HFFc6 (cell line): ENCODE results near the gene LRP6. TPM values are rescaled to one million over a fixed set of nuclear protein-coding genes. Genes with fewer than 3 reads are reported as not detected.

Experiments
- DNase-seq: peaks from one replicate; pipeline ENCODE4 v3.0.0-alpha.2; 2018
- H3K27ac Mint-ChIP-seq: 2 replicates; pipeline ENCODE4 v1.8.0; 2020; ENCODE audit warnings: mild to moderate bottlenecking, mixed read lengths
- H3K27me3 Mint-ChIP-seq: 2 replicates; pipeline ENCODE4 v1.8.0; 2021; ENCODE audit warnings: mild to moderate bottlenecking, moderate library complexity, mixed read lengths; ENCODE audit not compliant: insufficient read depth
- H3K36me3 Mint-ChIP-seq: 2 replicates; pipeline ENCODE4 v1.8.0; 2021; ENCODE audit warnings: low read depth, mixed read lengths
- H3K4me1 Mint-ChIP-seq: 2 replicates; pipeline ENCODE4 v1.8.0; 2020; ENCODE audit warnings: low read depth, mixed read lengths
- H3K4me3 Mint-ChIP-seq: 2 replicates; pipeline ENCODE4 v1.8.0; 2020; ENCODE audit warnings: mild to moderate bottlenecking, moderate library complexity, mixed read lengths
- H3K9me3 Mint-ChIP-seq: 2 replicates; pipeline ENCODE4 v1.8.0; 2020; ENCODE audit warnings: mild to moderate bottlenecking, mixed read lengths
- total RNA-seq, 6 experiments: library from RNA; stranded (reverse); fragmentation: NEBNext Ultra II Directional; extraction: Animal tissue kit (Norgen Biotek cat#: 25700); gene quantifications; 2 replicates in 1 of 6; 3 replicates in 5 of 6; pipeline ENCODE4 v1.2.3, GENCODE V29; 2021
- TF ChIP-seq, protein P1 (sequence below): fragments of 200-600 bp; sonication (generic); IDR thresholded peaks from 2 replicates; pipeline ENCODE4 v1.5.0; 2021; ENCODE audit warnings: antibody characterized with exemption, mild to moderate bottlenecking

Gene LRP6
- total RNA-seq, 6 experiments from 2014 or later, result 24.0 to 31.6 (median 27.0) TPM

DNA sequence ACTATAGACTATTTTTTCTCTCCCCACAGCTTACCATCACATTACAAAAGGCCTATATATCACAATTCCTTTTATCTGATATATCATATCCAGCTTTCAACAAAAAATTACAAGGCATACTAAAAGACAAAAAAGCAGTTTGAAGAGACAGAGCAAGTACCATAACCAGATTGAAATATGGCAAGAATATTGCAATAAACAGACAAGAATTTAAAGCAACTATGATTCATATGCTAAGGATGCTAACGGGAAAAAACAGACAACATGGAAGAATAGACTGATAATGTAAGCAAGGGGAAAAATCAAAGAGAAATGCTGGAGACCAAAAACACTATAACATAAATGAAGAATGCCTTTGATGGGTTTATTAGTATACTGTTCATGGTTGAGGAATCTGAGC lies 40.7 kb downstream of the LRP6 start:
- TF ChIP-seq, protein P1, sequence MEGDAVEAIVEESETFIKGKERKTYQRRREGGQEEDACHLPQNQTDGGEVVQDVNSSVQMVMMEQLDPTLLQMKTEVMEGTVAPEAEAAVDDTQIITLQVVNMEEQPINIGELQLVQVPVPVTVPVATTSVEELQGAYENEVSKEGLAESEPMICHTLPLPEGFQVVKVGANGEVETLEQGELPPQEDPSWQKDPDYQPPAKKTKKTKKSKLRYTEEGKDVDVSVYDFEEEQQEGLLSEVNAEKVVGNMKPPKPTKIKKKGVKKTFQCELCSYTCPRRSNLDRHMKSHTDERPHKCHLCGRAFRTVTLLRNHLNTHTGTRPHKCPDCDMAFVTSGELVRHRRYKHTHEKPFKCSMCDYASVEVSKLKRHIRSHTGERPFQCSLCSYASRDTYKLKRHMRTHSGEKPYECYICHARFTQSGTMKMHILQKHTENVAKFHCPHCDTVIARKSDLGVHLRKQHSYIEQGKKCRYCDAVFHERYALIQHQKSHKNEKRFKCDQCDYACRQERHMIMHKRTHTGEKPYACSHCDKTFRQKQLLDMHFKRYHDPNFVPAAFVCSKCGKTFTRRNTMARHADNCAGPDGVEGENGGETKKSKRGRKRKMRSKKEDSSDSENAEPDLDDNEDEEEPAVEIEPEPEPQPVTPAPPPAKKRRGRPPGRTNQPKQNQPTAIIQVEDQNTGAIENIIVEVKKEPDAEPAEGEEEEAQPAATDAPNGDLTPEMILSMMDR, result no peak
- DNase-seq, result no peak
- peaks cover 45% of the 10 kb centered on the region for H3K4me1 Mint-ChIP-seq
- no peak overlapping the region for H3K27ac Mint-ChIP-seq
- peaks cover 11% of the 10 kb centered on the region for H3K9me3 Mint-ChIP-seq
- H3K4me3 Mint-ChIP-seq, result no peak overlapping the region
- H3K36me3 Mint-ChIP-seq, result peaks cover 14% of the 10 kb centered on the region
- no peaks in the 10 kb centered on the region for H3K27me3 Mint-ChIP-seq

- Mint-ChIP-seq H3K4me3 (0 out of 2 replicates have a peak overlapping the region, but pooled peaks have one; percentile 0), H3K27ac (peak overlapping the region; percentile 29), H3K9me3 (peaks cover 11% of the 10 kb centered on the region), H3K27me3 (no peaks in the 10 kb centered on the region), H3K4me1 (peaks cover 42% of the 10 kb centered on the region), H3K36me3 (peaks cover 14% of the 10 kb centered on the region)
- TF ChIP-seq, protein P1, result no peak
- no peak for DNase-seq
Observed at GRCh38 chr12:12224240-12224940, 42.5 kb downstream of the LRP6 start.

DNA sequence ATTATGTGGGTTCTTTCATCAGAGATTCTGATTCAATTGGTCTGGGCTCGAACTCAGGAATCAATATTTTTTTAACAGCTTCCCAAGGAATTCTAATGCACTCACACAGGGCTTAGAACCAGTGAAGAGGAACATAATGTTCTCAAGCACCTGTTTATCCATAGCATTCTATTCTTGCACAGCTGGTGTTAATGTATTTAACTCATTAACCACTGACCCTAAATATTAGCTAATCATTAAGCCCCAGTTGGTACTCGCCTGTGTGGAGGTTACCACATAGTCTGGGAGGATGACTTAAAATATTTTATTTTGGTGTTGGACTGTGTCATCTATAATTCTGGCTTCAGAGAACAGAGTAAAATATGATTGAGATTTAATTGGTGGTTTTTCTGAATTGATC lies 45.3 kb downstream of the LRP6 start:
- Mint-ChIP-seq H3K27ac (no peak overlapping the region), H3K4me1 (peaks cover 46% of the 10 kb centered on the region), H3K27me3 (no peaks in the 10 kb centered on the region), H3K9me3 (peaks cover 6% of the 10 kb centered on the region), H3K4me3 (no peak overlapping the region), H3K36me3 (peaks cover 8% of the 10 kb centered on the region)
- DNase-seq, result no peak
- TF ChIP-seq, protein P1, result no peak

DNA sequence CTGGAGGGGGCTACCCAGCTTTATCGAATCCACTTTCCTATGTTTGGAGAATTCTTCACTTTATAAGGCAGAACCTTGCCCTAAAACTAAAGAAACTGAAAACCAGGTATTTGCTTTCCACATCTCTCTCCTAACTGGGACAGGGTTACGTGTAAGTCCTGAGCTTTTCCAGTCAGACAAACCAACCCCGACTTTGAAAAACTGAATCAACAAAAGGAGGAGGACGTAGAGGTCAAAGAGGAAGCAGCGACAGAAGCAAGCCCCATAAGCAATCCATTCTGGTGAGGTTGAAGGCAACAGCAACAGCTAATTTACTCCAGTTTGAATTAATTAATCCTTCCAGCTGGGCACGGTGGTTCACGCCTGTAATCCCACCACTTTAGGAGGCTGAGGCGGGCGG lies 47.2 kb downstream of the LRP6 start:
- DNase-seq, result no peak
- Mint-ChIP-seq H3K4me1 (peaks cover 46% of the 10 kb centered on the region), H3K27me3 (peaks cover 2% of the 10 kb centered on the region; the same call in 1 of the 2 replicates), H3K27ac (no peak overlapping the region), H3K9me3 (no peaks in the 10 kb centered on the region), H3K36me3 (no peaks in the 10 kb centered on the region), H3K4me3 (no peak overlapping the region)
- TF ChIP-seq, protein P1, result no peak

GRCh38 chr12:12217018-12217359 lies 49.9 kb downstream of the LRP6 start:
- H3K4me1 Mint-ChIP-seq, result peaks cover 45% of the 10 kb centered on the region
- no peaks in the 10 kb centered on the region for H3K36me3 Mint-ChIP-seq
- H3K27me3 Mint-ChIP-seq, result peaks cover 2% of the 10 kb centered on the region; the same call in 1 of the 2 replicates
- peak overlapping the region; percentile 51; the same call in 1 of the 2 replicates for H3K27ac Mint-ChIP-seq
- DNase-seq, result no peak
- no peaks in the 10 kb centered on the region for H3K9me3 Mint-ChIP-seq
- H3K4me3 Mint-ChIP-seq, result no peak overlapping the region
- TF ChIP-seq, protein P1, result no peak
